GM21576 (cell line): ENCODE data around the gene SRM.
"Not testable (repeated sequence)": the region's sequence is repeated elsewhere in the genome, so short reads cannot be mapped to it uniquely, and the experiment has no call there.

Experiments used
- ATAC-seq: cut with Tn5 transposase; IDR thresholded peaks from one replicate; pipeline ENCODE4 v1.9.1; 2021; ENCODE audit warnings: mild to moderate bottlenecking, moderate library complexity; ENCODE audit not compliant: unreplicated experiment

The SRM gene

DNA sequence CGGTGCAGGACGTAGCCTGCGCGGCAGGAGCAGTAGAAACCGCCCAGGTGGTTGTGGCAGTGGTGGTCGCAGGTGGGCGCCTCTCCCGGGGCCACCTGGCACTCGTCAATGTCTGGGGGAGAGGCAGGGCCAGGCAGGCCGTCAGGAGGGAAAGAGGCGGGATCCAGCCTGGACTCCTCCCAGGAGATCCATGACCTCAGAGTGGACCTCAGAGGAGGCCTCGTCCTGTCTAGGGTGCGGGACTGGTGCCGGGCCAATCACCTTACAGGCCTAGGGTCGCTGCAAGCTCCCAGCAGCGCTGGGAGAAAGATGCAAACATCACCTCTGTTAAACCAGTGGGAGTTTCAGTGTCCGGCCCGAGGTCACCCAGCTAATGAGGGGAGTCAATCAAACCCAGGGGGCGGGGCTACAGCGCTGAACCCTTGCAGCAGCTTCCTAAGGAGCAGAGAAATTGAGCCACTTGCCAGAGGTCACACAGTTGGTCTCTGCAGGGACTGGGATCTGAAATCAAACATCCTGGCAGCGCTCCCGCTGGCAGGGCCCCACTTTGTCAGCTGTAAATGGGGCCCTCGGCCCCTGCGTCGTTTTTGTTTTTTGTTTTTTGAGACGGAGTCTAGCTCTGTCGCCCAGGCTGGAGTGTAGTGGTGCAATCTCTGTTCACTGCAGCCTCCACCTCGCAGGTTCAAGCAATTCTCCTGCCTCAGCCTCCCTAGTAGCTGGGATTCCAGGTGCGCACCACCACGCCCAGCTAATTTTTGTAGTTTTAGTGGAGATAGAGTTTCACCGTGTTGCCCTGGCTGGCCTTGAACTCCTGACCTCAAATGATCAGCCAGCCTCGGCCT, 14.2 kb downstream of the SRM start:
- no peak for ATAC-seq

DNA sequence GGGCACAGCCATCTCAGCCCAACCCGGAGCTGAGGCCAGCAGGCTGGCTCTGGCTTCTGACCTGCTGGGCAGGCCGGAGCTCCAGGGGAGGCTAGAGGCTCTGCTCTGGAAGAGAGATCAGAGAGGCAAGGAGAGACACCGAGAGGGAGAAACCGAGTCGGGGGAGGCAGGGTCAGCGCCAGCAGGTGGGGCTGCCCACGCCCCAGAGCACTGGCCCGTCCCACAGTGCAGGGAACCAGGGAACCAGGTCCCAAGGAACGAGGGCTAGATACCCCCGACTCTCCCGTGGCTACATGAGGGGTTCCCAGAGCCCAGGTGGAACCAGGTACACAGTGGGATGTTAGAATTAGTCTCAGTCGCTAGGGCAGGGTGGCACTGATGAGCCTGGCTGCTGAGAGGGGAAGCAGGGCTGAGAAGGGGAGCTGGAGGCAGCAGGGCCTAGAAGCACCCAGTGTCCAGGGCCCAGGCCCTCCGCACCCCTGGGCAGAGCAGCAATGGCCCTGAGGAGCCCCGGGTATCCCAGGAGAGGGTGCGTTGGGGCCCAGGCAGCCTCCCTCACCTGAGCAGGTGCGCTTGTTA, 14.9 kb downstream of the SRM start:
- ATAC-seq = no peak

DNA sequence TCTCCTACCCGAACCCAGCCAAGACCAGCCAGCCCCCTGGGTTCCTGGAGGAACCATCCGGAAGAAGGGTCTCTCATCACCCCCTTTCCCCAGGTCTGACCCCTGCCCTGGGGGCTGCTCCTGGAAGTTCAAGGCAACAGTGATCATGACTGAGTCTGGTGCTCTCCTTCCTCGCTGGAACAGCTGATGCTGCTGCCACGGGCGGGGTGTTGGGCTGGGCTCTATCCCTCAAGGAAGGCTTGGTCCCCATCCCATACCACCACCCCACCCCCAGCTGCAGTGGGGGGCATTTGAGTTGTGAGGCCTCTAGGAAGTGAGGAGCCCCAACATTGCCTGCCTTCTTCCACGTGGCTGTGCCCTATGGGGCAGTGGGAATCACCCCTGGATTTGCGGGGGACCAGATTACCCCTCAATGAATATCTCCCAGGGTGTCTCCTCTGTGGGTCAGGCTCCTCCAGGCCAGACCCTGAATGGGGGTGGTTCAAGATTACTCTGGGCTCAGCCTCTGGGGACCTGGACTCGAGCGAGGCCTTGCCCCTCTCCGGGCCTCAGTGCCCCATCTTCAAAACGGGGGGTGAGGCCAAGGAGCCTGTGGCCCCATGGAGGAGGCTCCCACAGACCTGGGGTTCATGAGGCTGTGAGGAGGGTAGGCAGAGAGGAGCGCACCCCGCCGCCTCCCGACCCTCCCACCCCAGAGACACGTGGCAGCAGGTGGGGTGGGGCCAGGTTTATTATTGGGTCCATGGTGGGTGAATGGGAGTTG, 15.6 kb downstream of the SRM start:
- ATAC-seq = no peak

DNA sequence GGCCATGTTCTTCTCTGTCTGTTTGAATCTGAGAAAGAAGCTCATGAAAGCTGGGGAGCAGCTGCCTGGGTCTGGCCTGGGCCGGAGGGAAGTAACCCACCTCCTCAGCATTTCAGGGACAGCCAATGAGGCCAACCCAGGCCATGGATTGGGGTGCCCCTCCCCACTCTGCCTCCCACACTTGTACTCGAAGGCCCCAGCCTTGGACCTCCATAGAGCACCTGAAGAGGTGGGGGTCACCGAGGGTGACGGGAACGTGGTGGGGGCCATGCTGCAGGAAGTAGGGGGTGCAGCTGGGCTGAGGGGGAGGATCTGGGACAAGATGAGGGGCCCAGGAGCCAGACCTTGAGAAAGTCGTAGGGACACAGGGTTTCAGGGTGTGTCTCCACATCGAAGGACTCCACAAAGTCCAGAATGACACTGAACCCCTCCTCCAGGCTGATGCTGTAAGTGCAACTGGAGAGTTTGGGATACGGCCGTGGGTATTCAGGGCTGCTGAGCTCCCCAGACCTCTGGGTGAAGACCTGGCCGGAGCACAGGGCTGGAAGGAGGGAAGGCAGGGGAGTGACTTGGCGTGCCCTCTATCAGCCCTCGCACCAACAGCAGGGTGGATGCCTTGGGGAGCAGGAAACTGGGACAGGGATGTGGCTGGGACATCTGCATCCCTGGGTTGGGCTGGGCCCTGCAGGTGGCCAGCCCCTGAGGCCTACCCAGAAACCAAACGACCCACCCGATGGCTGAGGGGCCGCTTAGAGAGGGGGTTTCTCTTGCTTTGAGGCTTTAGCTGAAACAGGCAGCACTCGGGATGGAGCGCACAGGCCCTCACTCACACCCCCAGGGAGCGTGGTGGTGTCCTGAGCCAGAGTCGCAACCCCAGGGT, 16.6 kb downstream of the SRM start:
- no peak for ATAC-seq

DNA sequence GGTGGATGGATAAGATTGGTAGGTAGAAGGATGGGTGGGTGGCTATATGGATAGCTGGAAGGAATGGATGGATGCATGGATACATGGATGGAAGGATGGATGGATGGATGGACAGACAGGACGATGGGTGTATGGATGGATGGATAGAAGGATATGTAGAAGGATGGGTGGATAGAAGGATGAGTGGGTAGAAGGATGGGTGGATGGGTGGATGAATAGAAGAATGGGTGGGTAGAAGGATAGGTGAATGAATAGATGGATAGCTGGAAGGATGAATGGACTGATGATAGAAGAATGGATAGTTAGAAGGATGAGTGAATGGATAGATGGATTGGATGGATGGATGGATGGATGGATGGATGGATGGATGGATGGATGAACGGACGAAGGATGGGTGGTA, 17.8 kb downstream of the SRM start:
- ATAC-seq = no peak

DNA sequence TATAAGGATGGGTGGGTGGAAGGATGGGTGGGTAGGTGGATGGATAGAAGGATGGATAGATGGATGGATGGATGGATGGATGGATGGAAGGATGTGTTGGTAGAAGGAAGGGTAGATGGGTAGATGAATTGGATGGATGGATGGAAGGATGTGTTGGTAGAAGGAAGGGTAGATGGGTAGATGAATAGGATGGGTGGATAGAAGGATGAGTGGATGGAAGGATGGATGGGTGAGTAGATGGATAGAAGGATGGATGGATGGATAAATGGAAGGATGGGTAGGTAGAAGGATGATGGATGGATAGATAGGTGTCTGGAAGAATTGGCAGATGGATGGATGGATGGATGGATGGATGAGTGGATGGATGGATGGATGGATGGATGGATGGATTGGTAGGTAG, 18.8 kb downstream of the SRM start:
- ATAC-seq = no peak

DNA sequence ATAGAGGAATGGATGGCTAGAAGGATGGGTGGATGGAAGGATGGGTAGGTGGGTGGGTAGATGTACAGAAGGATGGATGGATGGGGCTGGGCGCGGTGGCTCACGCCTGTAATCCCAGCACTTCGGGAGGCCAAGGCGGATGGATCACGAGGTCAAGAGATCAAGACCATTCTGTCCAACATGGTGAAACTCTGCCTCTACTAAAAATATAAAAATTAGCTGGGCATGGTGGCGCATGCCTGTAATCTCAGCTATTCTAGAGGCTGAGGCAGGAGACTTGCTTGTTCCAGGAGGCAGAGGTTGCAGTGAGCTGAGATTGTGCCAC, 19.8 kb downstream of the SRM start:
- not testable (repeated sequence) for ATAC-seq

DNA sequence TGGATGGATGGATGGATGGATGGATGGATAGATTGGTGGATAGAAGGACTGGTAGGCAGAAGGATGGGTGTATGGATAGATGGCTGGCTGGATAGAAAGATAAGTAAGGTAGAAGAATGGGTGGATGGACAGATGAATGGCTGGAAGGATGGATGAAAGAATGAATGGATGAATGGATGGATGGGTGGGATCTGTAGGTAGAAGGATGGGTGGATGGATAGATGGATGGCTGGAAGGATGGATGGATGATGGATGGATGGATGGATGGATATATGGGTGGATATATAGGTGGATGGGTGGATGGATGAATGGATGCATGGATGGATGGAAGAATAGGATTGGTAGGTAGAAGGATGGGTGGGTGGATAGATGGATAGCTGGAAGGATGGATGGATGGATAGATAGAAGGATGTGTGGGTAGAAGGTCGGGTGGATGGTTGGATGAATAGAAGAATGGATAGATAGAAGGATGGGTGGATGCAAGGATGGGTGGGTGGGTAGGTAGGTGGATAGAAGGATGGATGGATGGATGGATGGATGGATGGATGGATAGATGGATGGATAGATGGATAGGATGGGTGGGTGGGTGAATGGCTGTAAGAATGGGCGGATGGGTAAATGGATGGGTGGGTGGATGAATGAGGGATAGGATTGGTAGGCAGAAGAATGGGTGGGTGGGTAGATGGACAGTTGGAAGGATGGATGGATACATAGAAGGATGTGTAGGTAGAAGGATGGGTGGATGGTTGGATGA, 20.3 kb downstream of the SRM start:
- no peak for ATAC-seq

DNA sequence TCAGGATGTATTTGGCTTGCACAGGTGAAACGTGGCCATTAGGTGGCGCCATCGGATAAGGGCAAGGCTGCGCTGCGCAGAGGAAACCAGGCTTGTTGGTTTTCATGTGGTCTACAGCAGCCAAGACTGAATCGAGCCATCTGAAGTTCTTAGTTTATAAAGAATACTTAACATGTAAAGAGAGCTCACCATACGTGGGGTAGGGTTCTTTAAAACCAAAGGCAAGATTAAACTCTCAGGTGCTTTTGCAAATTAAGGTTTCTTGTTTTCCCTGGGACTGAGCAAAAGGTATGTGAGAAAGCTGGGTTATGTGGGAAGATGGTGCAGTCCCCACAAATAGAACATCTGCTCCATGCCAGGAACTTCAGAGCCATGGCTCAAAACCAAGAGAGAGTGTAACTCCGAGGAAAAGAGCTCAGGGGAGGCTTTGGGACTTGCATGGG, 22.1 kb downstream of the SRM start:
- ATAC-seq = no peak

DNA sequence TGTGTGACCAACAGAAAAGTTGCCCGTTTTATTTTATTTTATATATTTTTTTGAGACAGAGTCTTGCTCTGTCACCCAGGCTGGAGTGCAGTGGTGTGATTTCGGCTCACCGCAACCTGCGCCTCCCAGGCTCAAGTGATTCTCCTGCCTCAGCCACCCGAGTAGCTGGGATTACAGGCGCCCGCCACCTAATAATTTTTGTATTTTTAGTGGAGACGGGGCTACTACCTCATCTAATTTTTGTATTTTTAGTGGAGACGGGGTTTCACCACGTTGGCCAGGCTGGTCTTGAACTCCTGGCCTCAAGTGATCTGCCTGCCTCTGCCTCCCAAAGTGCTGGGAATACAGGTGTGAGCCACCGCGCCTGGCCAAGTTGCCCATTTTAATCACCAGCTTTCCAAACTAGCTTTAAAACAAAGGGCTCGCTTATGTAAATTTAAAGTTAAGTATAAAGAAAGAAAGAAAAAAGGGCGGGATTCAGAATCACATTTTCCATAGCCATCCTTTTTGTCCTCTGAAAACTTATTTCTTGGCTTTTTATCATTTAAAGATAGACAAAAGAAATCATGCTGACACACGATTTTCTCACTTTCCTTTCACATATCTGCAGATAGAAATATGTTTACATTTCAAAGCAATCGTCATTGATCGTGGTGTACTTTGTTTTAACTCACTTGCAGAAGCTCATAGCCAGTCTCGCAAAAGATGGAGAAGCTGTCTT, 22.6 kb downstream of the SRM start:
- ATAC-seq = not testable (repeated sequence)

DNA sequence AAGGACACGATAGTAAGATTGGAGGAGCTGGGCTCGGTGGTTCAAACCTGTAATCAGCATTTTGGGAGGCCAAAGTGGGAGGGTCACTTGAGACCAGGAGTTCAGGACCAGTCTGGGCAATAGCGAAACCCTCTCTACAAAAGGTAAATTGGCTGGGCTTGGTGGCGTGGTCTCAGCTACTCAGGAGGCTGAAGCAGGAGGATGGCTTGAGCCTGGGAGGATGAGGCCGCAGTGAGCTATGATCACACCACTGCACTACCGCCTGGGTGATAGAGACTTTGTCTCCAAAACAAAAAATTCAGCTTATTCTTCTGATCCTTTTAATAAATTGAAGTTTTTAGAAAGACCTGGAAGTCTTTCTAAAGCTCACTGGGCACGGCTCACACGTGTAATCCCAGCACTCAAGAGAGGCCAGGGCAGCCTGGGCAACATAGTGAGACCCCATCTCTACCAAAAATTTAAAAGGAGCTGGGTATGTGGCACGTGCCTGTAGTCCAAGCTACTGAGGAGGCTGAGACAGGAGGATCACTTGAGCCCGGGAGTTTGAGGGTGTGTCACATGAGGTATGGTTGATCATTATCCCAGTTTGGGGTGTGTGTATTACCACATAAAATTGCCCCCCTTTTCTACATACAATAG, 28.1 kb downstream of the SRM start:
- ATAC-seq = no peak

DNA sequence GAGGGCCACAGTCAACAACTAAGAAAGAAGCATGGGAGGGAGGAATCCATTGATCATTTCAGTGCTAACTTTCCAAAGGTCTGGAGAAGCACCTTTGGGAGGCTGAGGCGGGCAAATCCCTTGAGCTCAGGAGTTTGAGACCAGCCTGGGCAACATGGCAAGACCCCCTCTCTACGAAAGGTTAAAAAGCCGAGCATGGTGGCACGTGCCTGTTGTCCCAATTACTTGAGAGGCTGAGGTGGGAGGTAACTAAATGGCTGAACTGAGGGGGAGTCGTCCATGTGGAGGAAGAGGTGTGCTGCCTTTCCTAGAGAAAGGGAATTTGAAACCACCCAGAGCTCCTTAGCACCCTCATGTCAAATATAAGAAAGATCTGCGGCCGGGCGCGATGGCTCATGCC, 29.0 kb downstream of the SRM start:
- ATAC-seq = no peak

DNA sequence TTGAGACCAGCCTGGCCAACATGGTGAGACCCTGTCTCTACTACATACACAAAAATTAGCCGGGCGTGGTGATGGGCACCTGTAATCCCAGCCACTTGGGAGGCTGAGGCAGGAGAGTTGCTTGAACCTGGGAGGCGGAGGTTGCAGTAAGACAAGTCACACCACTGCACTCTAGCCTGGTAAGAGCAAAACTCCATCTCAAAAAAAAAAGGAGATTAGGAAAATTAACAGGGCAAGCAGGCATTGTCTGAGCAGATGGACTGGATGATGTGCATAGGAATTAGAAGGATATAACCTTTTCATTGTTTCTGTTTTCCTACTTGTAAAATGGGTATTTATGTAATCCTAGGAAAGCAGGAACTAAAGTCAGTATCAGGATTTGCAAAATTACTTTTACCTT, 31.8 kb downstream of the SRM start:
- ATAC-seq = no peak

DNA sequence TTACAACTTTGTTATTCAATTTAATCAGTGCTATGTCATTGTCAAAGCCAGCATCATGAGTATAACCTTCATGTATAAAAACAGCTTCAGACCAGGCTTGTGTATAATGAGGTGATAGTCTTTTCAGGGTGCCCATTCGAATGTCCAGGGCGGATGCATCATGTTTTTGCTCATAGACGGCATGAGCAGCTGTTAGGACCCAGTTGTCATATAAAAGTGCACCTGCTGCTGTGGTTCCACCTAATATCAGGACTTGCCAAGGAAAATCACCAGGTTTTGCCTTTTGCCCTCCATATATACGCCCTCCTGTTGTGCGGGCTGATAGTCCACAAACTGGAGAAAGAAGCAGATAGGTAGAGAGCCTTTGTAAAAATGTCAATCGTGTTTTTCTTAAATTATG, 32.5 kb downstream of the SRM start:
- no peak for ATAC-seq

DNA sequence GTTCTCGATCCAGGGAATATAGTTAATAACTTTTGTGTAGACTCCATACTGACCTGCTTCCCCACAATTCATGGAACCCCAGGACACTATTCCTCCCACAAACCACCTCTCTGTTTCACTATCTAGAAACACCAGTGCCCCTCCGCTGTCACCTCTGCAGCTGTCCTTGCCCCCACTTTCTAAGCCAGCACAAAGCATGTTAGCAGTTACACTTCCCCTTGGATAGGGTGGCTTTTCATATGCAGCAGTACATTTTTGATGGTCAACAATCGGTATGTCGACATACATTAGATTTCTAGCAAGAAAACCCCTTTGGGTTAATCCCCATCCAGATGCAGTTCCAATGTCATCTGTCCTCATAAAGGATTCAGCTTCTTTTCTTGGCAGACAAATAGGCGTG, 32.9 kb downstream of the SRM start:
- ATAC-seq = no peak

DNA sequence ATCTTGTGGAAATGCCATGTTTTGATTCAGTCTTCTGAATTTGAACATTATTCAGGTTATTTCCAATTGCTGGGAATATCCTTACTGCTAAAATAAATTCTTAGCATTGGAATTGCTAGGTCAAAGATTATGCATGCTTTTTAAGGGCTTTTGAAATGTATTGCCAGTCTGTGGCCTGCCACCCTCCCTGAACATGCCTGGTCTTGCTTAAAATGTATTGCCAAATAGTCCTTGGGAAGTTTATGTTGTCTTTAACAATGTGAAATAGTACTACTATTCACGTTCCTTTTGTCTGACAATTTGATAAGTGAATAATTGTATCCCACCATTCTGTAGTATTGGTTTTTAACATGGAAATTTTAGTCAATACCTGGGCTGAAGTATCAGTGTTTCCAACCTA, 33.8 kb downstream of the SRM start:
- ATAC-seq = no peak

DNA sequence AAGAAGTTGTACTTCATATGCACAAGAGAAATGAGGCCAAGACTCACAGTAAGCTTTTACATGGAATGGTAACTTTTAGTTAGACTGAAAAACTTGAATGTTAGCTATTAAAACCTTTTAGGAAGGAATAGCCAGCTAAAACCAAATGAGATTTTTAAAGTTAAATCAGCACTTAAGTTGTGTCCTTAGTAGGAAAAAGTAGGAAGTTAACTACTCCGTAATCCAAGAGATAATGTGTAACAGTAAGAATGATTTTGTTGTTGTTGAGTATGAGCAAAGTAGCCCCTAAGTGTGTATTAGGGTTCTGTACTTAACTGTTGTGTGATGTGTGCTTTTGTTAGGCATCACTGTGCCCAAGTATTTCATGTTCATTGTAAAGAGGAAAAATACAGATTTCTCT, 34.2 kb downstream of the SRM start:
- no peak for ATAC-seq

DNA sequence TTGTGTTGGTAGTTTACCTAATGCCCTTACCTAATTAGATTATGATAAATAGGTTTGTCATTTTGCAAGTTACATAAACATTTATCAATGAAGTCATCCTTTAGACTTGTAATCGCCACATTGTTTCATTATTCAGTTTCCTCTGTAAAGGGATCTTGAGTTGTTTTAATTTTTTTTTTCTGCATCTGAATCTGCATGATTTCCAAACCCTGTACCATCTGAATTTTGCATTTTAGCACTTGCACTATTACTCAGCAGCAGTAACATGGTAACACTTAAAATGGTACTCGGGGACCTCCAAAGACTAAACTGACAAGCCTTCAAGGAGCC, 35.0 kb downstream of the SRM start:
- ATAC-seq = no peak

DNA sequence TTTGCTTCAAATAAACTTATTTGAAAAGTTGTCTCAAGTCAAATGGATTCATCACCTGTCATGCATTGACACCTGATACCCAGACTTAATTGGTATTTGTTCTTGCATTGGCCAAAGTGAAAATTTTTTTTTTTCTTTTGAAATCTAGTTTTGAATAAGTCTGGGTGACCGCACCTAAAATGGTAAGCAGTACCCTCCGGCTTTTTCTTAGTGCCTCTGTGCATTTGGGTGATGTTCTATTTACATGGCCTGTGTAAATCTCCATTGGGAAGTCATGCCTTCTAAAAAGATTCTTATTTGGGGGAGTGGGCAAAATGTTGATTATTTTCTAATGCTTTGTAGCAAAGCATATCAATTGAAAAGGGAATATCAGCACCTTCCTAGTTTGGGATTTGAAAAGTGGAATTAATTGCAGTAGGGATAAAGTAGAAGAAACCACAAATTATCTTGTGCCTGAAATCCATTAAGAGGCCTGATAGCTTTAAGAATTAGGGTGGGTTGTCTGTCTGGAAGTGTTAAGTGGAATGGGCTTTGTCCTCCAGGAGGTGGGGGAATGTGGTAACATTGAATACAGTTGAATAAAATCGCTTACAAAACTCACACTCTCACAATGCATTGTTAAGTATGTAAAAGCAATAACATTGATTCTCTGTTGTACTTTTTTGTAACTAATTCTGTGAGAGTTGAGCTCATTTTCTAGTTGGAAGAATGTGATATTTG, 35.5 kb downstream of the SRM start:
- no peak for ATAC-seq
